KMS-11 (cell line): Measurements from ENCODE around the gene P2RX1.

Experiments used
- H2AFZ ChIP-seq: fragments of 200-600 bp; sonication (generic); 2 replicates; pipeline ENCODE4 v1.6.1; 2016; ENCODE audit warnings: antibody characterized with exemption, mixed run types, low read depth
- H3K27ac ChIP-seq: fragments of 200-600 bp; sonication (generic); 2 replicates; pipeline ENCODE4 v1.6.1; 2016; ENCODE audit warnings: mild to moderate bottlenecking, mixed run types
- H3K27me3 ChIP-seq: fragments of 200-600 bp; sonication (generic); 2 replicates; pipeline ENCODE4 v1.6.1; 2017; ENCODE audit warnings: mild to moderate bottlenecking, low read depth, mixed run types, moderate library complexity; ENCODE audit not compliant: insufficient read depth
- H3K36me3 ChIP-seq: fragments of 200-600 bp; sonication (generic); 2 replicates; pipeline ENCODE4 v1.6.1; 2017; ENCODE audit warnings: mild to moderate bottlenecking, mixed run types; ENCODE audit not compliant: insufficient read depth
- H3K4me1 ChIP-seq: fragments of 200-600 bp; sonication (generic); 2 replicates; pipeline ENCODE4 v1.6.1; 2016; ENCODE audit warnings: mild to moderate bottlenecking, low read depth, mixed run types; ENCODE audit not compliant: poor library complexity, severe bottlenecking
- H3K4me2 ChIP-seq: fragments of 200-600 bp; sonication (generic); 2 replicates; pipeline ENCODE4 v1.7.0; 2016; ENCODE audit warnings: mild to moderate bottlenecking, mixed run types
- H3K4me3 ChIP-seq: fragments of 200-600 bp; sonication (generic); IDR thresholded peaks from 2 replicates; pipeline ENCODE4 v1.6.1; 2017; ENCODE audit warnings: low read depth, low read length, mixed read lengths; ENCODE audit not compliant: insufficient read depth
- H3K79me2 ChIP-seq: fragments of 200-600 bp; sonication (generic); 2 replicates; pipeline ENCODE4 v1.6.1; 2016; ENCODE audit warnings: low read depth, mixed run types; ENCODE audit not compliant: insufficient read depth
- H3K9ac ChIP-seq: fragments of 200-600 bp; sonication (generic); 2 replicates; pipeline ENCODE4 v1.6.1; 2016; ENCODE audit warnings: mild to moderate bottlenecking, mixed run types
- H4K20me1 ChIP-seq: fragments of 200-600 bp; sonication (generic); 2 replicates; pipeline ENCODE4 v1.6.1; 2016; ENCODE audit warnings: mild to moderate bottlenecking, mixed run types; ENCODE audit not compliant: insufficient read depth
- CTCF ChIP-seq: fragments of 200-600 bp; sonication (generic); conservative IDR thresholded peaks from 2 replicates; pipeline ENCODE4 v1.6.1; 2017; ENCODE audit warnings: low read depth, mild to moderate bottlenecking, antibody characterized with exemption, low read length, moderate library complexity, mixed read lengths

The P2RX1 gene

GRCh38 chr17:3926860-3927627 is 10.8 kb upstream of the P2RX1 start:
- Histone ChIP-seq H4K20me1 (no peaks in the 10 kb centered on the region), H3K27me3 (no peaks in the 10 kb centered on the region), H3K4me1 (no peaks in the 10 kb centered on the region), H3K36me3 (no peaks in the 10 kb centered on the region), H3K9ac (no peak overlapping the region), H3K4me2 (no peak overlapping the region), H3K79me2 (no peaks in the 10 kb centered on the region), H3K27ac (no peak overlapping the region), H2AFZ (no peak overlapping the region), H3K4me3 (no peak overlapping the region)
- no peak for TF ChIP-seq CTCF

DNA sequence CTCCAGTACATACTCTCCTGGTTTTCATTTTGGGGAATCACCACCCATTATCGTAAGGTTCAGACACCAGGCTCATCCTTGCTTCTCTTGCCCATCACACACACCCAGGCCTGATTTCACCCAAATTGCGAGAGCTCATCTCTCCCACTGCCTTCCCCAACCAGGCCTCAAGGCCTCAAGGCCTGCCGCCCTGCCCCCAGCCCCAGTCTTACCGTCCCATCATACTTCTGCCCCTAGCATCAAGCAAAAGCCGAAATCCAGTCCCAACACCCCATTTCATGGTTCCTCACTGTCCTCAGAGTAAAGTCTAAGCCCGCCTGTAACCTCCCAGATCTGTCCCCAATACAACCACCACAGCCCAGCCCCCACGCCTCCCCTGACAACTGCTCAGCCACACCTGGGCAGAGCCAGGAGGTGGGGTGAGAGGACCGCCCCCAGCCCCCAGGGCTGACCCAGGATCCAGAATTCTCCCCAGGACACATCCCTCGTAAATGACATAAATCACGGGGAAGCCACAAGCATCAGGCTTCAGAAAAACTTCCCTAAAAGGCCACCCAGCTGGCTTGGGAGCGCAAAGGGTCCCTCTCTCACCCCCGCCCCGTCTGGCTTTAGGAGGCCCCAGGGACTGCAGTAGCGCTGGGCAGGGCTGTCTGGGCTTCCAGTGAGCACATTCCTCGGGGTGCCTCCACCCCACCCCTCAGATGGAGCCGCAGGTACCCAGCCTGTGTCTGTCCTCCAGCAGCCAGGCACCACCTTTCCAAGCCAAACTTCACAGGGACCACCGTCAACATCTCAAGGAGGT is 9.6 kb upstream of the P2RX1 start:
- no peak overlapping the region for H3K4me2 ChIP-seq
- no peaks in the 10 kb centered on the region for H3K4me1 ChIP-seq
- H3K36me3 ChIP-seq = no peaks in the 10 kb centered on the region
- H3K4me3 ChIP-seq = no peak overlapping the region
- H3K27ac ChIP-seq = no peak overlapping the region
- H4K20me1 ChIP-seq = no peaks in the 10 kb centered on the region
- H3K27me3 ChIP-seq = no peaks in the 10 kb centered on the region
- no peak for TF ChIP-seq CTCF
- no peak overlapping the region for H3K9ac ChIP-seq
- no peaks in the 10 kb centered on the region for H3K79me2 ChIP-seq
- H2AFZ ChIP-seq = no peak overlapping the region

- Histone ChIP-seq H2AFZ (no peak overlapping the region), H3K4me3 (no peak overlapping the region), H3K4me1 (no peaks in the 10 kb centered on the region), H3K79me2 (no peaks in the 10 kb centered on the region), H3K27ac (no peak overlapping the region), H3K4me2 (no peak overlapping the region), H3K9ac (no peak overlapping the region), H3K27me3 (no peaks in the 10 kb centered on the region), H3K36me3 (no peaks in the 10 kb centered on the region), H4K20me1 (no peaks in the 10 kb centered on the region)
- no peak for TF ChIP-seq CTCF
These were observed 8.5 kb upstream of the P2RX1 start for GRCh38 chr17:3924512-3925350.

- no peak overlapping the region for H3K9ac ChIP-seq
- no peak for TF ChIP-seq CTCF
- no peak overlapping the region for H3K27ac ChIP-seq
- no peak overlapping the region for H3K4me2 ChIP-seq
- no peaks in the 10 kb centered on the region for H3K4me1 ChIP-seq
- no peak overlapping the region for H3K4me3 ChIP-seq
- no peaks in the 10 kb centered on the region for H4K20me1 ChIP-seq
- no peaks in the 10 kb centered on the region for H3K79me2 ChIP-seq
- no peak overlapping the region for H2AFZ ChIP-seq
- no peaks in the 10 kb centered on the region for H3K36me3 ChIP-seq
- no peaks in the 10 kb centered on the region for H3K27me3 ChIP-seq
These were observed 7.4 kb upstream of the P2RX1 start for GRCh38 chr17:3923466-3924190.
